HEK293 (cell line): ENCODE measurements around the gene MOSPD3.

Experiments
- CTCF ChIA-PET: fragments of 350-600 bp; formaldehyde crosslinking; extraction: SDS; loops from one replicate; lab custom pipeline; 2021; ENCODE audit warnings: antibody characterized with exemption; lab: Yijun Ruan, JAX
- POLR2A ChIA-PET: fragments of 300-600 bp; formaldehyde crosslinking; extraction: SDS; loops from one replicate; lab custom pipeline; 2020; ENCODE audit warnings: antibody characterized with exemption, inconsistent platforms; lab: Yijun Ruan, JAX
- H3K27ac ChIP-seq: fragments of 200-500 bp; sonication (Bioruptor generic); 2 replicates; pipeline ENCODE4 v1.5.1; 2014; ENCODE audit warnings: low read depth, low read length, control low read depth, inconsistent platforms; ENCODE audit errors: extremely low read depth
- H3K36me3 ChIP-seq, 2 experiments: fragments of 200-500 bp in 1 of 2; sonication (Bioruptor generic) in 1 of 2; 1 replicate in 1 of 2; 2 replicates in 1 of 2; pipeline ENCODE4 v1.5.1; 2014 to 2017; ENCODE audit warnings: inconsistent platforms in 2 of 2, low read length in 2 of 2; ENCODE audit not compliant: control insufficient read depth in 2 of 2, insufficient read depth in 1 of 2
- H3K4me1 ChIP-seq: fragments of 200-500 bp; sonication (Bioruptor generic); 2 replicates; pipeline ENCODE4 v1.5.1; 2014; ENCODE audit warnings: mild to moderate bottlenecking, low read length, inconsistent platforms; ENCODE audit not compliant: control insufficient read depth, insufficient read depth
- H3K4me3 ChIP-seq: 2 replicates; pipeline ENCODE4 v1.5.1; 2011; ENCODE audit warnings: low read depth, mild to moderate bottlenecking, control low read depth, low read length, moderate library complexity
- H3K9me3 ChIP-seq: fragments of 200-500 bp; sonication (Bioruptor generic); 2 replicates; pipeline ENCODE4 v1.5.1; 2014; ENCODE audit warnings: low read depth, low read length, inconsistent platforms; ENCODE audit not compliant: control insufficient read depth, insufficient read depth
- BCL11B ChIP-seq: fragments of 450-650 bp; formaldehyde crosslinking; IDR thresholded peaks from 2 replicates; pipeline ENCODE4 v1.5.1; 2016; ENCODE audit warnings: low read depth, missing biosample characterization, missing genetic modification characterization
- EGR2 ChIP-seq: fragments of 450-650 bp; formaldehyde crosslinking; IDR thresholded peaks from 2 replicates; pipeline ENCODE4 v1.5.1; 2016; ENCODE audit warnings: low read depth, missing biosample characterization, missing genetic modification characterization
- KLF1 ChIP-seq: fragments of 450-650 bp; formaldehyde crosslinking; IDR thresholded peaks from 2 replicates; pipeline ENCODE4 v1.5.1; 2016; ENCODE audit warnings: missing biosample characterization, missing genetic modification characterization
- KLF8 ChIP-seq: fragments of 450-650 bp; formaldehyde crosslinking; IDR thresholded peaks from 2 replicates; pipeline ENCODE4 v1.5.1; 2016; ENCODE audit warnings: missing biosample characterization, missing genetic modification characterization
- KLF9 ChIP-seq: fragments of 450-650 bp; formaldehyde crosslinking; IDR thresholded peaks from 2 replicates; pipeline ENCODE4 v1.5.1; 2016; ENCODE audit warnings: missing biosample characterization, missing genetic modification characterization, low read depth
- PATZ1 ChIP-seq: fragments of 450-650 bp; formaldehyde crosslinking; IDR thresholded peaks from 2 replicates; pipeline ENCODE4 v1.5.1; 2016; ENCODE audit warnings: missing biosample characterization, missing genetic modification characterization
- SALL2 ChIP-seq: fragments of 450-650 bp; formaldehyde crosslinking; IDR thresholded peaks from 2 replicates; pipeline ENCODE4 v1.5.0; 2017; ENCODE audit warnings: missing biosample characterization, mild to moderate bottlenecking, missing genetic modification characterization, borderline replicate concordance
- SP2 ChIP-seq: fragments of 450-650 bp; formaldehyde crosslinking; IDR thresholded peaks from 2 replicates; pipeline ENCODE4 v1.5.1; 2016; ENCODE audit warnings: missing biosample characterization, missing genetic modification characterization
- SP3 ChIP-seq: fragments of 450-650 bp; formaldehyde crosslinking; IDR thresholded peaks from 2 replicates; pipeline ENCODE4 v1.5.1; 2016; ENCODE audit warnings: missing biosample characterization, missing genetic modification characterization
- ZFHX2 ChIP-seq: fragments of 450-650 bp; formaldehyde crosslinking; conservative IDR thresholded peaks from 2 replicates; pipeline ENCODE4 v1.5.1; 2016; ENCODE audit warnings: missing biosample characterization, missing genetic modification characterization
- ZNF223 ChIP-seq: fragments of 450-650 bp; formaldehyde crosslinking; IDR thresholded peaks from 2 replicates; pipeline ENCODE4 v1.5.1; 2016; ENCODE audit warnings: missing biosample characterization, missing genetic modification characterization
- ZNF335 ChIP-seq: fragments of 450-650 bp; formaldehyde crosslinking; conservative IDR thresholded peaks from 2 replicates; pipeline ENCODE4 v1.5.1; 2016; ENCODE audit warnings: missing biosample characterization, missing genetic modification characterization
- ZNF513 ChIP-seq: fragments of 450-650 bp; IDR thresholded peaks from 2 replicates; pipeline ENCODE4 v1.5.1; 2018; ENCODE audit warnings: missing biosample characterization, missing genetic modification characterization
- ZNF544 ChIP-seq: fragments of 450-650 bp; formaldehyde crosslinking; IDR thresholded peaks from 2 replicates; pipeline ENCODE4 v1.5.0; 2017; ENCODE audit warnings: missing biosample characterization, missing genetic modification characterization
- ZNF624 ChIP-seq: fragments of 450-650 bp; formaldehyde crosslinking; IDR thresholded peaks from 2 replicates; pipeline ENCODE4 v1.5.1; 2017; ENCODE audit warnings: missing biosample characterization, missing genetic modification characterization
- ZNF768 ChIP-seq: fragments of 450-650 bp; formaldehyde crosslinking; IDR thresholded peaks from 2 replicates; pipeline ENCODE4 v1.5.1; 2018; ENCODE audit warnings: missing biosample characterization, mild to moderate bottlenecking, missing genetic modification characterization
- ZNF830 ChIP-seq: fragments of 450-650 bp; IDR thresholded peaks from 2 replicates; pipeline ENCODE4 v1.5.0; 2018; ENCODE audit warnings: missing biosample characterization, missing genetic modification characterization, low read depth, mild to moderate bottlenecking, moderate library complexity
- TF ChIP-seq, protein P1 (sequence below): fragments of 450-650 bp; formaldehyde crosslinking; IDR thresholded peaks from 2 replicates; pipeline ENCODE4 v1.5.1; 2016; ENCODE audit warnings: missing biosample characterization, missing genetic modification characterization, borderline replicate concordance
- TF ChIP-seq, protein P2 (sequence below): fragments of 450-650 bp; formaldehyde crosslinking; IDR thresholded peaks from 2 replicates; pipeline ENCODE4 v1.5.1; 2016; ENCODE audit warnings: missing biosample characterization, missing genetic modification characterization
- TF ChIP-seq, protein P3 (sequence below): fragments of 450-650 bp; formaldehyde crosslinking; IDR thresholded peaks from 2 replicates; pipeline ENCODE4 v1.5.1; 2016; ENCODE audit warnings: missing biosample characterization, missing genetic modification characterization

Gene MOSPD3

DNA sequence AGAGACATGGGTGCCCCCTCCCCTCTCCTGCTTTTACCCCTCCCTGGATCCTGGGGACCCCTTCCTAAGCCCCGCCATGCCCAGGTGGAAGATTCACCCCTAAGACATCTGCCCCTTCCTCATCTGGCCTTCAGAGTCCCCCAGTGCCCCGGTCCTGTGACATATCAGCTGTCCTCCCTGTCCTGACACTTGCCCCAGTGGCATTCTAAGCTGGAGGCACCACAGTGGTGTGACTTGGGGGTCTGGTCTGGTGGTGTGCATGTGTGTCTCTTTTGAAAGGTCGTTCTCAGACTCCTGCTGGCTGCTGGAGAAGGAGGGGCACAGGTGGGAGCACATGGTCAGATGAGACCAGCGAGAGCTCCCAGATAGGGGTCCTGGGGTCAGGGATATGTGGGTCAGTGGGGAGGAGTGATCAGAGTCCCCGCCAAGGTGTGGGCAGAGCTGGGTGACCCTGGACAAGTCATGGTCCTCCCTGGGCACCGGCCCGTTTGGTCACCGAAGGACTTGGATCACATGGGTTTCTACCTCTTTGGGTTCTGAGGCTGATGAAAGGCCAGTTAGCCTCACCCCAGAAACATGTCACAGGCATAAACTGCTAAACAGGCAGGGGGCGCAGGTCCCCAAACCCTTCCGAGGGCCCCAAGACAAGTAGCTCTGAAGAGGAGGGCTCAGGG, 29.7 kb downstream of the MOSPD3 start (continued):
- no peak for TF ChIP-seq PATZ1 (tag by site-specific recombination)
- no peak for TF ChIP-seq EGR2 (tag by site-specific recombination)
- no peak for TF ChIP-seq ZNF830 (tag by site-specific recombination)

DNA sequence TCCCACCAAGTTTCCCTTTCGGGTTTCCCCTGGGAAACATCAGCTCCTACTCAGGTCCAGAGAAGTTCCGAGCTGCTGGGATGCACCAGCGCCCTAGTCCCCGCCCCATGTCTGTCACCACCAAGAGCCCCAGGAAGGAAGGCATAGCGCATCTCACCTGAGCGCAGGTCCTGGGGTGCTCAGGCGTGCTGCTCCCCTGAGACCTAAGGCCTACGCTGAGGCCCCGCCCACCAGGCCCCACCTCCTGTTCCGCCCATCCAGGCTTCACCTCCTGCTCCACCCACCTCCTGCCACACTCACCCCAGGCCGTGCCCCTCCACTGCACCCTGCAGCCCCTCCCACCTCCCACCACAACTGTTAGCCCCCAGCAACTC, 30.2 kb downstream of the MOSPD3 start:
- no peaks in the 10 kb centered on the region for H3K9me3 ChIP-seq
- H3K4me1 ChIP-seq = no peaks in the 10 kb centered on the region
- no peaks in the 10 kb centered on the region for H3K36me3 ChIP-seq
- no peak overlapping the region for H3K27ac ChIP-seq
- ChIA-PET CTCF (no interaction called here), POLR2A (no interaction called here)
- no peak overlapping the region for H3K4me3 ChIP-seq
- TF ChIP-seq, protein P1, sequence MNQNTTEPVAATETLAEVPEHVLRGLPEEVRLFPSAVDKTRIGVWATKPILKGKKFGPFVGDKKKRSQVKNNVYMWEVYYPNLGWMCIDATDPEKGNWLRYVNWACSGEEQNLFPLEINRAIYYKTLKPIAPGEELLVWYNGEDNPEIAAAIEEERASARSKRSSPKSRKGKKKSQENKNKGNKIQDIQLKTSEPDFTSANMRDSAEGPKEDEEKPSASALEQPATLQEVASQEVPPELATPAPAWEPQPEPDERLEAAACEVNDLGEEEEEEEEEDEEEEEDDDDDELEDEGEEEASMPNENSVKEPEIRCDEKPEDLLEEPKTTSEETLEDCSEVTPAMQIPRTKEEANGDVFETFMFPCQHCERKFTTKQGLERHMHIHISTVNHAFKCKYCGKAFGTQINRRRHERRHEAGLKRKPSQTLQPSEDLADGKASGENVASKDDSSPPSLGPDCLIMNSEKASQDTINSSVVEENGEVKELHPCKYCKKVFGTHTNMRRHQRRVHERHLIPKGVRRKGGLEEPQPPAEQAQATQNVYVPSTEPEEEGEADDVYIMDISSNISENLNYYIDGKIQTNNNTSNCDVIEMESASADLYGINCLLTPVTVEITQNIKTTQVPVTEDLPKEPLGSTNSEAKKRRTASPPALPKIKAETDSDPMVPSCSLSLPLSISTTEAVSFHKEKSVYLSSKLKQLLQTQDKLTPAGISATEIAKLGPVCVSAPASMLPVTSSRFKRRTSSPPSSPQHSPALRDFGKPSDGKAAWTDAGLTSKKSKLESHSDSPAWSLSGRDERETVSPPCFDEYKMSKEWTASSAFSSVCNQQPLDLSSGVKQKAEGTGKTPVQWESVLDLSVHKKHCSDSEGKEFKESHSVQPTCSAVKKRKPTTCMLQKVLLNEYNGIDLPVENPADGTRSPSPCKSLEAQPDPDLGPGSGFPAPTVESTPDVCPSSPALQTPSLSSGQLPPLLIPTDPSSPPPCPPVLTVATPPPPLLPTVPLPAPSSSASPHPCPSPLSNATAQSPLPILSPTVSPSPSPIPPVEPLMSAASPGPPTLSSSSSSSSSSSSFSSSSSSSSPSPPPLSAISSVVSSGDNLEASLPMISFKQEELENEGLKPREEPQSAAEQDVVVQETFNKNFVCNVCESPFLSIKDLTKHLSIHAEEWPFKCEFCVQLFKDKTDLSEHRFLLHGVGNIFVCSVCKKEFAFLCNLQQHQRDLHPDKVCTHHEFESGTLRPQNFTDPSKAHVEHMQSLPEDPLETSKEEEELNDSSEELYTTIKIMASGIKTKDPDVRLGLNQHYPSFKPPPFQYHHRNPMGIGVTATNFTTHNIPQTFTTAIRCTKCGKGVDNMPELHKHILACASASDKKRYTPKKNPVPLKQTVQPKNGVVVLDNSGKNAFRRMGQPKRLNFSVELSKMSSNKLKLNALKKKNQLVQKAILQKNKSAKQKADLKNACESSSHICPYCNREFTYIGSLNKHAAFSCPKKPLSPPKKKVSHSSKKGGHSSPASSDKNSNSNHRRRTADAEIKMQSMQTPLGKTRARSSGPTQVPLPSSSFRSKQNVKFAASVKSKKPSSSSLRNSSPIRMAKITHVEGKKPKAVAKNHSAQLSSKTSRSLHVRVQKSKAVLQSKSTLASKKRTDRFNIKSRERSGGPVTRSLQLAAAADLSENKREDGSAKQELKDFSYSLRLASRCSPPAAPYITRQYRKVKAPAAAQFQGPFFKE (tag by site-specific recombination) = no peak
- no peak for TF ChIP-seq ZNF223 (tag by site-specific recombination)
- no peak for TF ChIP-seq SALL2 (tag by site-specific recombination)
- no peak for TF ChIP-seq BCL11B
- TF ChIP-seq SP3 = peak; percentile 65
- TF ChIP-seq ZNF335 (tag by site-specific recombination) = no peak
- TF ChIP-seq, protein P2, sequence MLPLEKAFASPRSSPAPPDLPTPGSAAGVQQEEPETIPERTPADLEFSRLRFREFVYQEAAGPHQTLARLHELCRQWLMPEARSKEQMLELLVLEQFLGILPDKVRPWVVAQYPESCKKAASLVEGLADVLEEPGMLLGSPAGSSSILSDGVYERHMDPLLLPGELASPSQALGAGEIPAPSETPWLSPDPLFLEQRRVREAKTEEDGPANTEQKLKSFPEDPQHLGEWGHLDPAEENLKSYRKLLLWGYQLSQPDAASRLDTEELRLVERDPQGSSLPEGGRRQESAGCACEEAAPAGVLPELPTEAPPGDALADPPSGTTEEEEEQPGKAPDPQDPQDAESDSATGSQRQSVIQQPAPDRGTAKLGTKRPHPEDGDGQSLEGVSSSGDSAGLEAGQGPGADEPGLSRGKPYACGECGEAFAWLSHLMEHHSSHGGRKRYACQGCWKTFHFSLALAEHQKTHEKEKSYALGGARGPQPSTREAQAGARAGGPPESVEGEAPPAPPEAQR (tag by site-specific recombination) = no peak
- TF ChIP-seq KLF8 (tag by site-specific recombination) = peak; percentile 41; the same call in 1 of the 2 replicates
- peak; percentile 91 for TF ChIP-seq EGR2 (tag by site-specific recombination)
- no peak for TF ChIP-seq ZNF624
- TF ChIP-seq, protein P3, sequence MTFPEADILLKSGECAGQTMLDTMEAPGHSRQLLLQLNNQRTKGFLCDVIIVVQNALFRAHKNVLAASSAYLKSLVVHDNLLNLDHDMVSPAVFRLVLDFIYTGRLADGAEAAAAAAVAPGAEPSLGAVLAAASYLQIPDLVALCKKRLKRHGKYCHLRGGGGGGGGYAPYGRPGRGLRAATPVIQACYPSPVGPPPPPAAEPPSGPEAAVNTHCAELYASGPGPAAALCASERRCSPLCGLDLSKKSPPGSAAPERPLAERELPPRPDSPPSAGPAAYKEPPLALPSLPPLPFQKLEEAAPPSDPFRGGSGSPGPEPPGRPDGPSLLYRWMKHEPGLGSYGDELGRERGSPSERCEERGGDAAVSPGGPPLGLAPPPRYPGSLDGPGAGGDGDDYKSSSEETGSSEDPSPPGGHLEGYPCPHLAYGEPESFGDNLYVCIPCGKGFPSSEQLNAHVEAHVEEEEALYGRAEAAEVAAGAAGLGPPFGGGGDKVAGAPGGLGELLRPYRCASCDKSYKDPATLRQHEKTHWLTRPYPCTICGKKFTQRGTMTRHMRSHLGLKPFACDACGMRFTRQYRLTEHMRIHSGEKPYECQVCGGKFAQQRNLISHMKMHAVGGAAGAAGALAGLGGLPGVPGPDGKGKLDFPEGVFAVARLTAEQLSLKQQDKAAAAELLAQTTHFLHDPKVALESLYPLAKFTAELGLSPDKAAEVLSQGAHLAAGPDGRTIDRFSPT (tag by site-specific recombination) = peak; percentile 49; the same call in 1 of the 2 replicates
- no peak for TF ChIP-seq ZNF544 (tag by site-specific recombination)
- peak; percentile 89 for TF ChIP-seq ZFHX2 (tag by site-specific recombination)
- TF ChIP-seq KLF9 (tag by site-specific recombination) = peak; percentile 72
- TF ChIP-seq ZNF768 = no peak
- peak; percentile 78 for TF ChIP-seq KLF1 (tag by site-specific recombination)
- no peak for TF ChIP-seq ZNF513 (tag by site-specific recombination)
- 0 out of 2 replicates have a peak, but pooled peaks have one; percentile 26 for TF ChIP-seq PATZ1 (tag by site-specific recombination)
- peak; percentile 40 for TF ChIP-seq SP2 (tag by site-specific recombination)
